ENCODE results near the gene ATXN7L3.

- TF ChIP-seq PATZ1 (CRISPR knock-in tag; IDR thresholded peaks at IDR 0.05; ENCODE audit: borderline replicate concordance) = no peak
- TF ChIP-seq CSDC2 (CRISPR knock-in tag; IDR thresholded peaks at IDR 0.05) = no peak
- no peak for TF ChIP-seq ZNF8 (CRISPR knock-in tag; IDR thresholded peaks at IDR 0.05)
- TF ChIP-seq ISL1 (CRISPR knock-in tag; IDR thresholded peaks at IDR 0.05) = no peak
- no peak for TF ChIP-seq ZNF565 (CRISPR knock-in tag; conservative IDR thresholded peaks at IDR 0.05; ENCODE audit: low read depth)
- no peak for TF ChIP-seq RARB (CRISPR knock-in tag; IDR thresholded peaks at IDR 0.05)
- no peak for TF ChIP-seq ZNF70 (CRISPR knock-in tag; IDR thresholded peaks at IDR 0.05)
- no peak for TF ChIP-seq ZFP3 (CRISPR knock-in tag; IDR thresholded peaks at IDR 0.05)
- no peak for TF ChIP-seq TCF4 (CRISPR knock-in tag; IDR thresholded peaks at IDR 0.05; ENCODE audit: borderline replicate concordance)
- TF ChIP-seq ZC3H10 (CRISPR knock-in tag; IDR thresholded peaks at IDR 0.05) = no peak
These were observed 16.5 kb upstream of the ATXN7L3 start for GRCh38 chr17:44216173-44216572.
